ENCODE data around the gene ADGRL2. TPM values are rescaled to one million over a fixed set of nuclear protein-coding genes. Genes with fewer than 3 reads are reported as not detected.

Gene ADGRL2
- total and polyA plus RNA-seq, 9 of the 15 experiments (the other 6 are each of a cell fraction or from before 2014, with no cell fraction given): 0.03 to 0.15 (median 0.13) TPM; not detected in 6

GRCh38 chr1:81758181-81758580, 42.6 kb upstream of the ADGRL2 start (continued):
- TF ChIP-seq DEAF1 (CRISPR knock-in tag; IDR thresholded peaks at IDR 0.05) (no peak), GTF2A2 (tag; IDR thresholded peaks at IDR 0.05) (no peak), NCOA4 (IDR thresholded peaks at IDR 0.05; ENCODE audit: partially characterized antibody) (no peak)

- BruUV-seq (replicated peaks): no TSS peak
- in situ Hi-C loops (cut with MboI): no loop called here
- TF ChIP-seq BRD4 (IDR thresholded peaks at IDR 0.05) (no peak), ZBTB2 (IDR thresholded peaks at IDR 0.05) (no peak), KLF13 (tag; IDR thresholded peaks at IDR 0.05; ENCODE audit: borderline replicate concordance, low read depth) (no peak), ZNF174 (CRISPR knock-in tag; IDR thresholded peaks at IDR 0.05) (no peak), TCF15 (CRISPR knock-in tag; IDR thresholded peaks at IDR 0.05) (no peak), TAF1 (IDR thresholded peaks at IDR 0.05; ENCODE audit: control insufficient read depth, extremely low read depth, insufficient read depth, low read length, severe bottlenecking) (no peak), ZNF740 (CRISPR knock-in tag; IDR thresholded peaks at IDR 0.05) (no peak), ZNF740 (tag; IDR thresholded peaks at IDR 0.05) (no peak), RBM17 (IDR thresholded peaks at IDR 0.05; ENCODE audit: borderline replicate concordance, low read depth, low read length) (no peak), NBN (IDR thresholded peaks at IDR 0.05; ENCODE audit: low read depth) (no peak), E2F1 (CRISPR knock-in tag; IDR thresholded peaks at IDR 0.05) (no peak), ERF (CRISPR knock-in tag; IDR thresholded peaks at IDR 0.05) (no peak), ZNF584 (CRISPR knock-in tag; IDR thresholded peaks at IDR 0.05; ENCODE audit: low read depth) (no peak)
Measured at GRCh38 chr1:81760477-81761097, 40.1 kb upstream of the ADGRL2 start.

More at GRCh38 chr1:81760477-81761097, 40.1 kb upstream of the ADGRL2 start:
- no peaks in the 10 kb centered on the region for H3K9me1 ChIP-seq (ENCODE audit: control insufficient read depth, insufficient read depth, low read length)
- H3K79me2 ChIP-seq (ENCODE audit: control insufficient read depth, insufficient read depth, low read length): no peaks in the 10 kb centered on the region
- no peaks in the 10 kb centered on the region for H4K20me1 ChIP-seq (replicated peaks; ENCODE audit: control insufficient read depth, insufficient read depth, low read length)
- ATAC-seq (no peak), DNase-seq (ENCODE audit: extremely low read depth in 1 of 4, low spot score in 3 of 4) (no peak), FAIRE-seq (no peak)
- intact Hi-C loops (cut with micrococcal nuclease): no loop called here
- WGBS (ENCODE audit: insufficient coverage, low coverage, missing lambda C conversion rate): 0% methylated on average over 1 of the region's 1 CpG
- no peak overlapping the region for H2AFZ ChIP-seq (ENCODE audit: low read depth, low read length)
- no peaks in the 10 kb centered on the region for H3K27me3 ChIP-seq (ENCODE audit: control insufficient read depth in 2 of 2, insufficient read depth in 2 of 2, low read length in 2 of 2)
- ChIA-PET POLR2A (no interaction called here), CTCF (ENCODE audit: low intra/inter-chr PET ratio) (no interaction called here)
- no peak overlapping the region for H3K4me3 ChIP-seq
- no peak overlapping the region for H3K27ac ChIP-seq (ENCODE audit: extremely low read depth, low read depth, low read length)
- H3K4me2 ChIP-seq (ENCODE audit: insufficient read depth, low read length): no peak overlapping the region
- H3K36me3 ChIP-seq (ENCODE audit: control insufficient read depth, insufficient read depth, low read length): no peaks in the 10 kb centered on the region
- no peak overlapping the region for H3K9ac ChIP-seq (ENCODE audit: insufficient read depth in 1 of 2, low read depth in 2 of 2, low read length in 2 of 2)
- H3K9me3 ChIP-seq (replicated peaks; ENCODE audit: control insufficient read depth, insufficient read depth, low read depth, low read length): no peaks in the 10 kb centered on the region; the same call in 1 of the 2 replicates
- H3K4me1 ChIP-seq (replicated peaks in 1 of 2; ENCODE audit: control insufficient read depth in 2 of 2, insufficient read depth in 2 of 2, low read length in 2 of 2): no peaks in the 10 kb centered on the region
